Activated CD4-positive, alpha-beta T cell treated with anti-CD3 and anti-CD28 coated beads for 24 hours (primary cell): ENCODE data around the gene PCDHGA4.
"Not testable (repeated sequence)": the region's sequence is repeated elsewhere in the genome, so short reads cannot be mapped to it uniquely, and the experiment has no call there.

ENCODE experiments used
- DNase-seq, 2 donors: peaks; one replicate each; pipeline ENCODE4 v3.0.0-alpha.2; 2020; ENCODE audit warnings: low read depth in 2 of 2

The PCDHGA4 gene

GRCh38 chr5:141349917-141350619 is 4.8 kb upstream of the PCDHGA4 start, which contains the start of gene PCDHGB1:
TSS of gene PCDHGB1 (plus strand) at chr5:141350099. CDS start at chr5:141350261, 162 bp downstream.
- no peak for DNase-seq

- no peak for DNase-seq
These were observed 3.2 kb upstream of the PCDHGA4 start for GRCh38 chr5:141351591-141351990.

GRCh38 chr5:141355641-141356040 is 820 bp downstream of the PCDHGA4 start:
- no peak for DNase-seq

- no peak for DNase-seq
These were observed 1.3 kb downstream of the PCDHGA4 start for GRCh38 chr5:141356133-141356532.

GRCh38 chr5:141356950-141357349 is 2.1 kb downstream of the PCDHGA4 start:
- no peak for DNase-seq

GRCh38 chr5:141359790-141360426 is 5.1 kb downstream of the PCDHGA4 start, which contains the start of gene PCDHGB2:
TSS of gene PCDHGB2 (plus strand) at chr5:141359994. CDS start at chr5:141360136, 142 bp downstream.
- no peak for DNase-seq

- no peak for DNase-seq
These were observed 5.9 kb downstream of the PCDHGA4 start for GRCh38 chr5:141360685-141361084.

GRCh38 chr5:141362719-141363118 is 7.9 kb downstream of the PCDHGA4 start:
- DNase-seq = no peak

GRCh38 chr5:141363952-141364660 is 9.3 kb downstream of the PCDHGA4 start, which contains the start of gene PCDHGA5:
TSS of gene PCDHGA5 (plus strand) at chr5:141364162. CDS start at chr5:141364331, 169 bp downstream.
- DNase-seq = no peak

- no peak for DNase-seq
These were observed 11.4 kb downstream of the PCDHGA4 start for GRCh38 chr5:141366016-141366896.

- DNase-seq = no peak
These were observed 15.4 kb downstream of the PCDHGA4 start, which contains the start of gene PCDHGB3 for GRCh38 chr5:141369994-141370848. TSS of gene PCDHGB3 (plus strand) at chr5:141370242. CDS start at chr5:141370395, 153 bp downstream.

GRCh38 chr5:141371572-141372475 is 17.0 kb downstream of the PCDHGA4 start:
- no peak for DNase-seq

GRCh38 chr5:141373673-141374317 is 19.0 kb downstream of the PCDHGA4 start, which contains the start of gene PCDHGA6:
TSS of gene PCDHGA6 (plus strand) at chr5:141373891. CDS start at chr5:141374084, 193 bp downstream.
- no peak for DNase-seq

- no peak for DNase-seq
These were observed 19.8 kb downstream of the PCDHGA4 start for GRCh38 chr5:141374627-141375026.

GRCh38 chr5:141375444-141376155 is 20.8 kb downstream of the PCDHGA4 start:
- not testable (repeated sequence) for DNase-seq

- DNase-seq = no peak
These were observed 27.9 kb downstream of the PCDHGA4 start, which contains the start of gene PCDHGA7 for GRCh38 chr5:141382469-141383294. TSS of gene PCDHGA7 (plus strand) at chr5:141382742. CDS start at chr5:141382900, 158 bp downstream.

GRCh38 chr5:141383345-141383744 is 28.5 kb downstream of the PCDHGA4 start:
- no peak for DNase-seq
